Measurements from ENCODE around the gene GRK7.

DNA sequence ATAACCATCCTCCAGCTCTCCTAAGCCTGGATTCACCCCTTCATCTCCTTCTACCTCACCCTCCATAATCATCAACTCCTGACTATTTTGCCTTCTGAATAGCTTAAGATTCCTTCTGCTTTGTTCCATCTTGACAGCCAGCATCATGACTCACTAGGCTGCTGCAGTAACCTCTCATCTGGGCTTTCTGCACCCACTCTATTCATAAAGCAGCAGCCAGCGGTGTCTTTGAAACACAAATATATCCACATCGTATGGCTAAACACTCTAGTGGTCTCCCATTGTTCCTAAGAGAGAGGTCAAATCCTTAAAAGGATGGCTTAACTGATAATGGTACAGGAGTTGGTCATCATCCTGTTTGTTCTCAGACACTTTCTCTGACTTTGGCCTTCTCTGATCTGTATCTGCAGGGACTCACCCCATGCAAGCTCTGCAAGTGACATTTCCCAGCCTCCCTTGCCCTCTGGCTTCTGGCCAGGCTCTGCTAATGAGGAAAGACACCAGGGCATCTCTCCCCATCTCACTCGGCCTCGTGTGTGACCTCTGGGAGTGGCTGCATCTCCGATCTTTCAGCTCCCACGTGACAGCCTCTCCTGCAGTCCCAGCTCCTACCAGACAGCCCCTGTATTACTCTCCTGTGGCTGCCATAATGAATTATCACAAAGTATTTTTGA, 6.2 kb downstream of the GRK7 start:
- no peak for TF ChIP-seq CTCF (IDR thresholded peaks at IDR 0.05)
- TF ChIP-seq POLR2AphosphoS5 (IDR thresholded peaks at IDR 0.05), result no peak
- no peak for TF ChIP-seq POLR2A (IDR thresholded peaks at IDR 0.05; ENCODE audit: low read depth)
- no peak for TF ChIP-seq EP300 (IDR thresholded peaks at IDR 0.05)
